H1 (cell line): ENCODE measurements around the gene TRAPPC12. TPM values are rescaled to one million over a fixed set of nuclear protein-coding genes. Genes with fewer than 3 reads are reported as not detected.

ENCODE experiments used
- CTCF ChIA-PET: fragments of 300-600 bp; sonication (Branson Sonifier 250); formaldehyde crosslinking; loops from one replicate; lab custom pipeline; 2021; ENCODE audit not compliant: partially characterized antibody; lab: Charles Lee
- POLR2A ChIA-PET: fragments of 300-600 bp; sonication (Branson Sonifier 250); formaldehyde crosslinking; loops from one replicate; lab custom pipeline; 2021; ENCODE audit warnings: inconsistent platforms; ENCODE audit not compliant: partially characterized antibody; lab: Charles Lee
- DNase-seq, 2 experiments: peaks; one replicate each; pipeline versions ENCODE4 v3.0.0 to v3.0.0-alpha.2; 2010 to 2022; ENCODE audit warnings: low spot score in 2 of 2, low read depth in 1 of 2, mixed read lengths in 1 of 2
- FAIRE-seq: peaks from 2 replicates; lab custom pipeline; 2011; peaks lifted over from hg19 to GRCh38; lab: Jason Lieb, UNC
- H2AFZ ChIP-seq: 2 replicates; pipeline ENCODE4 v1.8.1; 2012; ENCODE audit warnings: low read length, inconsistent platforms
- H2AK5ac ChIP-seq: 2 replicates; pipeline ENCODE4 v1.6.1; 2013; ENCODE audit warnings: low read depth, low read length
- H2BK120ac ChIP-seq: replicated peaks from 2 replicates; pipeline ENCODE3; 2013; ENCODE audit warnings: low read depth, low read length, inconsistent platforms
- H2BK12ac ChIP-seq: 2 replicates; pipeline ENCODE4 v1.6.1; 2013; ENCODE audit warnings: low read depth, low read length
- H2BK15ac ChIP-seq: 2 replicates; pipeline ENCODE4 v1.6.1; 2013; ENCODE audit warnings: low read length
- H2BK20ac ChIP-seq: 2 replicates; pipeline ENCODE4 v1.6.1; 2013; ENCODE audit warnings: low read length
- H2BK5ac ChIP-seq: 2 replicates; pipeline ENCODE4 v1.6.1; 2013; ENCODE audit warnings: low read depth, low read length
- H3K14ac ChIP-seq: 2 replicates; pipeline ENCODE4 v1.6.1; 2013; ENCODE audit warnings: inconsistent platforms; ENCODE audit not compliant: insufficient read length
- H3K18ac ChIP-seq: 2 replicates; pipeline ENCODE4 v1.6.1; 2013; ENCODE audit warnings: low read length; ENCODE audit errors: extremely low read depth
- H3K23ac ChIP-seq: 2 replicates; pipeline ENCODE4 v1.6.1; 2013; ENCODE audit warnings: inconsistent platforms; ENCODE audit not compliant: insufficient read length
- H3K23me2 ChIP-seq: 2 replicates; pipeline ENCODE4 v1.6.1; 2013; ENCODE audit warnings: low read depth, low read length
- H3K27ac ChIP-seq: 2 replicates; pipeline ENCODE4 v1.6.1; 2011; ENCODE audit warnings: low read depth, low read length, inconsistent platforms
- H3K27me3 ChIP-seq, 4 experiments: replicated peaks in 1 of 4; 1 replicate in 1 of 4; 2 replicates in 3 of 4; pipeline versions ENCODE4 v1.6.1 to v1.8.1; 2011 to 2013; ENCODE audit warnings: low read length in 3 of 4, mild to moderate bottlenecking in 3 of 4, inconsistent platforms in 2 of 4, mixed read lengths in 2 of 4, moderate library complexity in 1 of 4; ENCODE audit not compliant: control insufficient read depth in 3 of 4, insufficient read depth in 3 of 4; ENCODE audit errors: extremely low read depth in 1 of 4
- H3K36me3 ChIP-seq, 4 experiments: 2 replicates each; pipeline versions ENCODE4 v1.6.1 to v1.8.1; 2011 to 2013; ENCODE audit warnings: mild to moderate bottlenecking in 4 of 4, low read length in 3 of 4, moderate library complexity in 2 of 4, control low read depth in 1 of 4, inconsistent platforms in 1 of 4; ENCODE audit not compliant: insufficient read depth in 4 of 4, control insufficient read depth in 2 of 4
- H3K4ac ChIP-seq: replicated peaks from 2 replicates; pipeline ENCODE3; 2013; ENCODE audit warnings: low read length, low read depth, mixed read lengths, inconsistent platforms; ENCODE audit not compliant: insufficient read length
- H3K4me1 ChIP-seq, 4 experiments: replicated peaks in 1 of 4; 1 replicate in 1 of 4; 2 replicates in 3 of 4; pipeline versions ENCODE4 v1.6.1 to v1.8.1; 2011 to 2013; ENCODE audit warnings: low read length in 3 of 4, inconsistent platforms in 2 of 4, mixed read lengths in 1 of 4; ENCODE audit not compliant: insufficient read depth in 4 of 4, control insufficient read depth in 3 of 4
- H3K4me2 ChIP-seq, 2 experiments: 2 replicates each; pipeline versions ENCODE4 v1.6.1 to v1.8.1; 2011 to 2013; ENCODE audit warnings: low read depth in 2 of 2, low read length in 2 of 2, control low read depth in 1 of 2, inconsistent platforms in 1 of 2, mild to moderate bottlenecking in 1 of 2; ENCODE audit not compliant: insufficient read depth in 1 of 2
- H3K4me3 ChIP-seq, 4 experiments: fragments of 200-600, 300-600 bp in 1 of 4; sonication (generic), shearing (Covaris generic), sonication (Bioruptor Twin) in 1 of 4; 2 replicates each; pipeline versions ENCODE4 v1.5.1 to v1.8.1; 2011 to 2016; ENCODE audit warnings: low read length in 4 of 4, low read depth in 3 of 4, control low read depth in 2 of 4, inconsistent platforms in 2 of 4, mild to moderate bottlenecking in 2 of 4, mixed read lengths in 1 of 4, moderate library complexity in 1 of 4; ENCODE audit not compliant: insufficient read depth in 2 of 4; ENCODE audit errors: extremely low read depth in 1 of 4
- H3K56ac ChIP-seq: replicated peaks from 2 replicates; pipeline ENCODE3; 2013; ENCODE audit warnings: low read depth, mild to moderate bottlenecking, mixed read lengths, low read length, inconsistent platforms; ENCODE audit not compliant: insufficient read length
- H3K79me1 ChIP-seq: 2 replicates; pipeline ENCODE4 v1.6.1; 2013; ENCODE audit warnings: low read depth, low read length, control low read depth
- H3K79me2 ChIP-seq, 2 experiments: 2 replicates each; pipeline versions ENCODE4 v1.6.1 to v1.8.1; 2012 to 2013; ENCODE audit warnings: low read length in 2 of 2, mild to moderate bottlenecking in 2 of 2, inconsistent platforms in 1 of 2; ENCODE audit not compliant: insufficient read depth in 2 of 2, control insufficient read depth in 1 of 2
- H3K9ac ChIP-seq, 4 experiments: replicated peaks in 1 of 4; 1 replicate in 1 of 4; 2 replicates in 3 of 4; pipeline versions ENCODE4 v1.6.1 to v1.8.1; 2011 to 2013; ENCODE audit warnings: low read depth in 3 of 4, low read length in 3 of 4, control low read depth in 2 of 4, mild to moderate bottlenecking in 2 of 4, moderate library complexity in 2 of 4, inconsistent platforms in 1 of 4; ENCODE audit errors: extremely low read depth in 1 of 4
- H3K9me3 ChIP-seq, 2 experiments: 2 replicates each; pipeline versions ENCODE4 v1.6.1 to v1.8.1; 2012 to 2013; ENCODE audit warnings: mild to moderate bottlenecking in 2 of 2, moderate library complexity in 2 of 2, control low read depth in 1 of 2, inconsistent platforms in 1 of 2, low read depth in 1 of 2, low read length in 1 of 2, mixed read lengths in 1 of 2; ENCODE audit not compliant: insufficient read depth in 2 of 2
- H4K20me1 ChIP-seq, 2 experiments: replicated peaks in 1 of 2; 2 replicates each; pipeline versions ENCODE3 to v1.8.1; 2011 to 2013; ENCODE audit warnings: inconsistent platforms in 2 of 2, low read length in 2 of 2, mild to moderate bottlenecking in 1 of 2; ENCODE audit not compliant: insufficient read depth in 2 of 2, control insufficient read depth in 1 of 2
- H4K5ac ChIP-seq: 2 replicates; pipeline ENCODE4 v1.6.1; 2013; ENCODE audit warnings: low read length, low read depth, mixed read lengths, inconsistent platforms; ENCODE audit not compliant: insufficient read length
- H4K8ac ChIP-seq: 2 replicates; pipeline ENCODE4 v1.8.0; 2013; ENCODE audit warnings: mild to moderate bottlenecking, moderate library complexity, low read length, inconsistent platforms; ENCODE audit not compliant: insufficient read depth; ENCODE audit errors: extremely low read depth
- H4K91ac ChIP-seq: replicated peaks from 2 replicates; pipeline ENCODE3; 2013; ENCODE audit warnings: low read length, mixed read lengths, inconsistent platforms; ENCODE audit not compliant: insufficient read length
- BCL11A ChIP-seq, 2 experiments: IDR thresholded peaks; one replicate each; pipeline ENCODE4 v1.6.1; 2011; ENCODE audit warnings: low read depth in 2 of 2, low read length in 2 of 2, mild to moderate bottlenecking in 2 of 2
- CEBPB ChIP-seq: IDR thresholded peaks from 2 replicates; pipeline ENCODE4 v1.6.1; 2012; ENCODE audit warnings: low read depth, low read length
- CHD2 ChIP-seq: IDR thresholded peaks from 2 replicates; pipeline ENCODE4 v1.6.1; 2012; ENCODE audit warnings: low read length, improper control_type of control experiment
- EGR1 ChIP-seq: IDR thresholded peaks from 2 replicates; pipeline ENCODE4 v1.6.1; 2011; ENCODE audit warnings: low read depth, low read length, borderline replicate concordance
- JUN ChIP-seq: IDR thresholded peaks from 2 replicates; pipeline ENCODE4 v1.6.1; 2011; ENCODE audit warnings: low read depth, mild to moderate bottlenecking, improper control_type of control experiment, low read length
- KDM5A ChIP-seq: fragments of 200-600 bp; IDR thresholded peaks from 2 replicates; pipeline ENCODE4 v1.7.1; 2012; ENCODE audit warnings: mild to moderate bottlenecking, low read length, inconsistent platforms, mixed read lengths
- MAFK ChIP-seq: IDR thresholded peaks from 2 replicates; pipeline ENCODE4 v1.6.1; 2012; ENCODE audit warnings: low read depth, mild to moderate bottlenecking, improper control_type of control experiment, low read length
- PHF8 ChIP-seq: fragments of 200-600 bp; sonication (generic); conservative IDR thresholded peaks from 2 replicates; pipeline ENCODE4 v1.7.1; 2012; ENCODE audit warnings: low read depth, mild to moderate bottlenecking, inconsistent platforms, low read length, moderate library complexity
- POLR2A ChIP-seq, 2 experiments: IDR thresholded peaks; 1 replicate in 1 of 2; 2 replicates in 1 of 2; pipeline ENCODE4 v1.6.1; 2011; ENCODE audit warnings: low read depth in 2 of 2, low read length in 2 of 2, mild to moderate bottlenecking in 2 of 2; ENCODE audit errors: control extremely low read depth in 1 of 2
- RBBP5 ChIP-seq: IDR thresholded peaks from 2 replicates; pipeline ENCODE4 v1.7.1; 2012; ENCODE audit warnings: low read depth, mild to moderate bottlenecking, inconsistent platforms, low read length, moderate library complexity, borderline replicate concordance
- SIN3A ChIP-seq, 2 experiments: IDR thresholded peaks in 1 of 2; conservative IDR thresholded peaks in 1 of 2; 2 replicates each; pipeline ENCODE4 v1.6.1; 2011 to 2012; ENCODE audit warnings: low read length in 2 of 2, improper control_type of control experiment in 1 of 2, low read depth in 1 of 2, mild to moderate bottlenecking in 1 of 2
- SRF ChIP-seq: IDR thresholded peaks from 2 replicates; pipeline ENCODE4 v1.6.1; 2011; ENCODE audit warnings: mild to moderate bottlenecking, low read depth, low read length, moderate library complexity
- SUZ12 ChIP-seq: fragments of 200-600 bp; sonication (generic); IDR thresholded peaks from 2 replicates; pipeline ENCODE4 v1.6.1; 2012; ENCODE audit warnings: mild to moderate bottlenecking, inconsistent platforms, low read length, moderate library complexity, mixed read lengths
- TCF12 ChIP-seq: IDR thresholded peaks from 2 replicates; pipeline ENCODE4 v1.6.1; 2011; ENCODE audit warnings: low read depth, mild to moderate bottlenecking, low read length
- TEAD4 ChIP-seq: IDR thresholded peaks from 2 replicates; pipeline ENCODE4 v1.6.1; 2012; ENCODE audit warnings: low read depth, low read length, inconsistent platforms, mixed read lengths
- WGBS, 2 experiments: shearing (Covaris generic) in 1 of 2; methylation state at CpG; one replicate each; pipeline versions ENCODE4 v1.1.6 to v1.1.7; 2013 to 2015; ENCODE audit warnings: low lambda C conversion rate in 2 of 2, mixed read lengths in 2 of 2, inconsistent platforms in 1 of 2, low coverage in 1 of 2, missing lambda C conversion rate in 1 of 2; ENCODE audit not compliant: insufficient replicate concordance in 2 of 2, insufficient coverage in 1 of 2, insufficient read length in 1 of 2; ENCODE audit errors: extremely low coverage in 1 of 2, missing lambda C conversion rate in 1 of 2; 5-methylcytosine and 5-hydroxymethylcytosine counted together
- polyA plus RNA-seq, 7 experiments: library from polyadenylated mRNA; depleted of rRNA in 3 of 7; stranded (reverse) in 5 of 7; unstranded in 2 of 7; fragments of >200 nt in 5 of 7; fragments of 200-250 nt in 2 of 7; gene quantifications; 1 replicate in 5 of 7; 2 replicates in 1 of 7; 4 replicates in 1 of 7; pipeline versions ENCODE4 v1.2.1 to v1.2.3, GENCODE V29; 2011 to 2013; ENCODE audit warnings: missing spikeins in 2 of 7, mixed read lengths in 2 of 7
- total RNA-seq: library from RNA; stranded (reverse); fragmentation: NEBNext Ultra II Directional; extraction: Animal tissue kit (Norgen Biotek cat#: 25700); gene quantifications from 2 replicates; pipeline ENCODE4 v1.2.1, GENCODE V29; 2021
- TF ChIP-seq, protein P1 (sequence below): IDR thresholded peaks from 2 replicates; pipeline ENCODE4 v1.6.1; 2012; ENCODE audit warnings: inconsistent platforms

The TRAPPC12 gene
- total and polyA plus RNA-seq, 2 of the 8 experiments (the other 6 are each of a cell fraction or from before 2014, with no cell fraction given), result 35.0 to 67.3 TPM

DNA sequence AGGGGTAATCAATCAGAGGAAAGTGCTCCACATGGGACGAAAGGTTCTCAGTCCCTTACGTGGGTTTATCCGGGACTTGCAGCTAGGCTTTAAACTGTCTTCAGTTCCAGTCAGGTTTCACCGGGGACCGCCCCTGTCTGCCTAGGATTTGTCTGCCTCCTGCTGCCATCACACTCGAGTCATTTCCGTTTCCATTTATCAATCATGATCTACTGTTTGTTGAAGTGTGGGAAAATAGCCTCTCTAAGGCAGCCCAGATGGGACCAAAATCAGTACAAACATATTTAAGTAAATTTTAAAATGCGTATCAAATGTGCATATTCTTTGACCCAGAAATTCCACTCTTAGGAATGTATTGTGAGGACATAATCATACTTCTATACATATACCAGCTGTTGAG lies 10.5 kb downstream of the TRAPPC12 start:
- H3K56ac ChIP-seq, result no peak overlapping the region
- no peak overlapping the region for H2AFZ ChIP-seq
- H3K9ac ChIP-seq, result no peak overlapping the region
- H4K91ac ChIP-seq, result no peak overlapping the region
- no peak overlapping the region for H3K18ac ChIP-seq
- H2BK12ac ChIP-seq, result no peak overlapping the region
- H2BK120ac ChIP-seq, result no peak overlapping the region
- no peak overlapping the region for H3K23ac ChIP-seq
- POLR2A ChIA-PET, result no interaction called here
- peaks cover 0 to 4% of the 10 kb centered on the region in 2 experiments for H4K20me1 ChIP-seq
- H4K5ac ChIP-seq, result no peak overlapping the region
- no peak overlapping the region for H4K8ac ChIP-seq
- no peak overlapping the region for H2BK5ac ChIP-seq
- H3K27me3 ChIP-seq, result peaks cover 0 to 1% (median 0%) of the 10 kb centered on the region in 4 experiments; a peak in 1 of 7 replicates
- 93% methylated on average over 8 of the region's 8 CpGs; no CpG with 5 or more reads in 1 of the 2 experiments for WGBS, 2 experiments
- no peak overlapping the region for H3K4me2 ChIP-seq
- no peaks in the 10 kb centered on the region for H3K9me3 ChIP-seq
- DNase-seq, result no peak
- no peak overlapping the region for H2BK20ac ChIP-seq
- CTCF ChIA-PET, result interaction anchor here (1.3 kb wide), 1 partner anchor 8 kb away, joined by 3 read pairs; no protein-coding TSS in a partner anchor
- H3K4me1 ChIP-seq, result no peaks in the 10 kb centered on the region
- H3K14ac ChIP-seq, result no peak overlapping the region
- H3K4me3 ChIP-seq, result no peak overlapping the region
- H3K23me2 ChIP-seq, result no peaks in the 10 kb centered on the region
- H3K79me1 ChIP-seq, result peaks cover 11% of the 10 kb centered on the region
- H3K79me2 ChIP-seq, result peaks cover 0 to 2% of the 10 kb centered on the region in 2 experiments; a peak in 1 of 4 replicates
- H2AK5ac ChIP-seq, result no peak overlapping the region
- H3K36me3 ChIP-seq, result peaks cover 5 to 23% (median 14%) of the 10 kb centered on the region in 4 experiments; a peak in 6 of 8 replicates
- no peak for FAIRE-seq
- no peak overlapping the region for H2BK15ac ChIP-seq
- H3K4ac ChIP-seq, result no peak overlapping the region
- no peak overlapping the region for H3K27ac ChIP-seq
- TF ChIP-seq SUZ12 (no peak), SIN3A (conservative IDR thresholded peaks at IDR 0.05 in 1 of 2, IDR thresholded peaks at IDR 0.05 in 1 of 2; ENCODE audit: low read depth in 1 of 2, low read length in 2 of 2) (no peak), TEAD4 (no peak), TCF12 (no peak), JUN (no peak), SRF (no peak), PHF8 (no peak), BCL11A (IDR thresholded peaks at IDR 0.05; ENCODE audit: low read depth in 2 of 2, low read length in 2 of 2) (no peak), MAFK (no peak), CHD2 (no peak), RBBP5 (no peak), CEBPB (no peak), KDM5A (no peak), EGR1 (no peak), POLR2A (IDR thresholded peaks at IDR 0.05; ENCODE audit: control extremely low read depth in 1 of 2, low read depth in 2 of 2, low read length in 2 of 2) (no peak)
- TF ChIP-seq, protein P1, sequence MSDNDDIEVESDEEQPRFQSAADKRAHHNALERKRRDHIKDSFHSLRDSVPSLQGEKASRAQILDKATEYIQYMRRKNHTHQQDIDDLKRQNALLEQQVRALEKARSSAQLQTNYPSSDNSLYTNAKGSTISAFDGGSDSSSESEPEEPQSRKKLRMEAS, result no peak
